HCT116 (cell line): ENCODE results near the gene C9orf85. TPM values are rescaled to one million over a fixed set of nuclear protein-coding genes. Genes with fewer than 3 reads are reported as not detected.

Experiments
- ATAC-seq: fragments of 200-7000 bp; cut with Tn5 transposase; 2 replicates; pipeline ENCODE4 v1.9.1; 2020; ENCODE audit warnings: mild to moderate bottlenecking, moderate library complexity
- BruUV-seq: library from RNA; stranded (reverse); fragments of 400-500 nt; replicated peaks from 2 replicates; lab custom pipeline; 2021; lab: Mats Ljungman, UMichigan
- CTCF ChIA-PET: fragments of 300-600 bp; sonication (Branson Sonifier 250); formaldehyde crosslinking; loops from one replicate; lab custom pipeline; 2021; ENCODE audit warnings: antibody characterized with exemption; lab: Charles Lee
- POLR2A ChIA-PET: fragments of 300-600, 350-600 bp; sonication (Branson Sonifier 250); formaldehyde crosslinking; loops from one replicate; lab custom pipeline; 2021; ENCODE audit warnings: antibody characterized with exemption; lab: Charles Lee
- RAD21 ChIA-PET, 2 experiments: fragments of 300-600 bp; sonication (Branson Sonifier 250); formaldehyde crosslinking; loops; one replicate each; lab custom pipeline; 2023; ENCODE audit warnings: low total read pairs in 2 of 2; ENCODE audit not compliant: uncharacterized antibody in 2 of 2, unreplicated experiment in 2 of 2, low non-redundant PET in 1 of 2; lab: Charles Lee
- DNase-seq: peaks from one replicate; pipeline ENCODE4 v3.0.0-alpha.2; 2010; ENCODE audit warnings: low read depth, low spot score
- H2AFZ ChIP-seq: fragments of 200-600 bp; shearing (Covaris generic), sonication (generic); 2 replicates; pipeline ENCODE4 v1.6.1; 2017; ENCODE audit warnings: low read depth, mixed run types, mixed read lengths, antibody characterized with exemption, low read length; ENCODE audit not compliant: poor library complexity, severe bottlenecking
- H3K27ac ChIP-seq: 2 replicates; pipeline ENCODE4 v1.5.1; 2012; ENCODE audit warnings: low read depth, low read length
- H3K27me3 ChIP-seq: fragments of 200-600 bp; sonication (generic); 2 replicates; pipeline ENCODE4 v1.6.1; 2016; ENCODE audit warnings: mixed run types, low read length, mixed read lengths; ENCODE audit not compliant: insufficient read depth
- H3K36me3 ChIP-seq, 2 experiments: fragments of 200-500 bp in 1 of 2; fragments of 200-600 bp in 1 of 2; sonication (Bioruptor generic) in 1 of 2; sonication (generic) in 1 of 2; 2 replicates each; pipeline versions ENCODE4 v1.5.1 to v1.6.1; 2014 to 2016; ENCODE audit warnings: low read length in 2 of 2, inconsistent platforms in 1 of 2, mixed read lengths in 1 of 2, mixed run types in 1 of 2; ENCODE audit not compliant: insufficient read depth in 2 of 2, control insufficient read depth in 1 of 2
- H3K4me1 ChIP-seq, 2 experiments: fragments of 200-600 bp in 1 of 2; sonication (generic) in 1 of 2; 2 replicates each; pipeline versions ENCODE4 v1.5.1 to v1.6.1; 2012 to 2017; ENCODE audit warnings: low read length in 2 of 2, inconsistent platforms in 1 of 2, mild to moderate bottlenecking in 1 of 2, mixed read lengths in 1 of 2, mixed run types in 1 of 2, moderate library complexity in 1 of 2; ENCODE audit not compliant: insufficient read depth in 2 of 2, control insufficient read depth in 1 of 2
- H3K4me2 ChIP-seq: fragments of 200-600 bp; sonication (generic); 2 replicates; pipeline ENCODE4 v1.6.1; 2017; ENCODE audit warnings: mixed run types, low read length, mixed read lengths
- H3K4me3 ChIP-seq, 2 experiments: fragments of 200-600 bp in 1 of 2; sonication (generic) in 1 of 2; replicated peaks in 1 of 2; 2 replicates each; pipeline ENCODE4 v1.5.1; 2011 to 2016; ENCODE audit warnings: low read length in 2 of 2, control low read depth in 1 of 2, low read depth in 1 of 2, mild to moderate bottlenecking in 1 of 2, mixed read lengths in 1 of 2, mixed run types in 1 of 2
- H3K79me2 ChIP-seq: fragments of 200-600 bp; sonication (generic); 2 replicates; pipeline ENCODE4 v1.6.1; 2017; ENCODE audit warnings: mild to moderate bottlenecking, mixed run types, low read length, moderate library complexity, mixed read lengths; ENCODE audit not compliant: insufficient read depth
- H3K9ac ChIP-seq: fragments of 200-600 bp; sonication (generic); 2 replicates; pipeline ENCODE4 v1.6.1; 2016; ENCODE audit warnings: low read length, mixed read lengths
- H3K9me2 ChIP-seq: fragments of 200-600 bp; sonication (generic), shearing (Covaris generic); 2 replicates; pipeline ENCODE4 v1.6.1; 2017; ENCODE audit warnings: mixed run types, mild to moderate bottlenecking, moderate library complexity; ENCODE audit not compliant: insufficient read depth
- H3K9me3 ChIP-seq, 2 experiments: fragments of 200-500 bp in 1 of 2; fragments of 200-600 bp in 1 of 2; sonication (Bioruptor generic) in 1 of 2; sonication (generic) in 1 of 2; 2 replicates each; pipeline ENCODE4 v1.6.1; 2014 to 2017; ENCODE audit warnings: low read length in 2 of 2, mixed read lengths in 2 of 2, inconsistent platforms in 1 of 2, low read depth in 1 of 2, mild to moderate bottlenecking in 1 of 2, mixed run types in 1 of 2, moderate library complexity in 1 of 2; ENCODE audit not compliant: control insufficient read depth in 1 of 2, insufficient read depth in 1 of 2
- H4K20me1 ChIP-seq: fragments of 200-600 bp; sonication (generic), shearing (Covaris generic); 2 replicates; pipeline ENCODE4 v1.6.1; 2017; ENCODE audit warnings: mixed run types, mild to moderate bottlenecking, moderate library complexity; ENCODE audit not compliant: insufficient read depth
- ATF3 ChIP-seq: IDR thresholded peaks from 2 replicates; pipeline ENCODE4 v1.6.1; 2012
- CBX3 ChIP-seq: IDR thresholded peaks from 2 replicates; pipeline ENCODE4 v1.6.1; 2012; ENCODE audit warnings: low read depth
- CEBPB ChIP-seq: IDR thresholded peaks from 2 replicates; pipeline ENCODE4 v1.6.1; 2012; ENCODE audit warnings: low read depth
- EGR1 ChIP-seq: IDR thresholded peaks from 2 replicates; pipeline ENCODE4 v1.6.1; 2012; ENCODE audit warnings: low read depth
- ELF1 ChIP-seq: IDR thresholded peaks from 2 replicates; pipeline ENCODE4 v1.6.1; 2012; ENCODE audit warnings: low read depth, borderline replicate concordance
- EZH2 ChIP-seq: fragments of 200-600 bp; sonication (generic); IDR thresholded peaks from 2 replicates; pipeline ENCODE4 v1.6.1; 2017; ENCODE audit warnings: antibody characterized with exemption, mixed run types
- FOSL1 ChIP-seq: IDR thresholded peaks from 2 replicates; pipeline ENCODE4 v1.6.1; 2012; ENCODE audit warnings: low read depth
- POLR2AphosphoS5 ChIP-seq: IDR thresholded peaks from 2 replicates; pipeline ENCODE4 v1.6.1; 2011; ENCODE audit warnings: mild to moderate bottlenecking, low read depth, low read length, moderate library complexity
- REST ChIP-seq: IDR thresholded peaks from 2 replicates; pipeline ENCODE4 v1.6.1; 2012; ENCODE audit warnings: low read depth
- SIN3A ChIP-seq: IDR thresholded peaks from 2 replicates; pipeline ENCODE4 v1.6.1; 2012; ENCODE audit warnings: low read depth
- SP1 ChIP-seq: IDR thresholded peaks from 2 replicates; pipeline ENCODE4 v1.6.1; 2012; ENCODE audit warnings: low read depth
- TCF7L2 ChIP-seq: IDR thresholded peaks from 2 replicates; pipeline ENCODE4 v1.7.0; 2011; ENCODE audit warnings: borderline replicate concordance, inconsistent platforms; ENCODE audit not compliant: insufficient read depth, insufficient read length; ENCODE audit errors: extremely low read depth
- YY1 ChIP-seq: IDR thresholded peaks from 2 replicates; pipeline ENCODE4 v1.6.1; 2011; ENCODE audit warnings: low read length, low read depth, moderate library complexity, mild to moderate bottlenecking; ENCODE audit not compliant: insufficient replicate concordance; ENCODE audit errors: extremely low read depth
- ZFX ChIP-seq: fragments of 450-650 bp; IDR thresholded peaks from 2 replicates; pipeline ENCODE4 v1.6.1; 2017
- ZNF274 ChIP-seq: fragments of 200-500 bp; sonication (Bioruptor generic); IDR thresholded peaks from 2 replicates; pipeline ENCODE4 v1.6.1; 2014; ENCODE audit warnings: mild to moderate bottlenecking, low read depth, low read length, inconsistent platforms
- intact Hi-C: fragments of 100-400 bp; cut with micrococcal nuclease; formaldehyde crosslinking; loops from 2 replicates; pipeline ENCODE4 v1.10.0; 2022
- total RNA-seq: library from RNA; stranded (reverse); gene quantifications from one replicate; pipeline ENCODE4 v1.2.1, GENCODE V29; 2021; ENCODE audit not compliant: unreplicated experiment
- TF ChIP-seq, protein P1 (sequence below): IDR thresholded peaks from 2 replicates; pipeline ENCODE4 v1.6.1; 2012

Gene C9orf85
- total RNA-seq, 1 experiment from 2014 or later = 12.4 TPM

DNA sequence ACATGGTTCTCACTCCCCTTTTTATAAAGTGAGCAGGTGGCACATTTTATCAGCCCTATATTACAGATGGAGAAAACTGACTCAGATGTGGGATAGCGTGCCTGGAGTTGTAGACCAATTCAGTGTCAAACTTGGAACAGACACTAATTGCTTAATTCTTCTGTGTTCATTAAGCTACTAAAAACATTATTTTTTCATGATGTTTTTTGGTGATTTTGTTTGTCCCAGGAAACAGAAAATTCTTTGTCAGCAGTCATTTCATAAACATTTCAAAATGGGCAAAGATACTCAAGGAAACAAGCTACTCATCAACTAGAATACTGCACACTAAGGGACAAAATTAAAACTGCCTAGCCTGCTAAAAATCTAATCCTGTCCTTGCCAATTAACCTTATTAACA lies 2.6 kb upstream of the C9orf85 start:
- TF ChIP-seq CBX3 (no peak), YY1 (no peak), FOSL1 (no peak), POLR2AphosphoS5 (no peak), EGR1 (no peak), REST (no peak), ZNF274 (no peak), TCF7L2 (no peak), EZH2 (no peak), ZFX (no peak), ATF3 (no peak), ELF1 (no peak), SIN3A (no peak), CEBPB (no peak), SP1 (no peak)
- TF ChIP-seq, protein P1, sequence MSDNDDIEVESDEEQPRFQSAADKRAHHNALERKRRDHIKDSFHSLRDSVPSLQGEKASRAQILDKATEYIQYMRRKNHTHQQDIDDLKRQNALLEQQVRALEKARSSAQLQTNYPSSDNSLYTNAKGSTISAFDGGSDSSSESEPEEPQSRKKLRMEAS = no peak
- no peak overlapping the region; a peak in 1 of 4 replicates for H3K4me3 ChIP-seq
- no peaks in the 10 kb centered on the region for H3K9me2 ChIP-seq
- no peaks in the 10 kb centered on the region for H3K9me3 ChIP-seq
- H3K36me3 ChIP-seq = no peaks in the 10 kb centered on the region
- H2AFZ ChIP-seq = no peak overlapping the region
- intact Hi-C loops = no loop called here
- ATAC-seq (no peak), DNase-seq (no peak)
- BruUV-seq = no TSS peak
- no peaks in the 10 kb centered on the region for H3K27me3 ChIP-seq
- no peak overlapping the region for H3K27ac ChIP-seq
- peaks cover 5 to 16% of the 10 kb centered on the region in 2 experiments for H3K4me1 ChIP-seq
- peaks cover 90% of the 10 kb centered on the region for H3K79me2 ChIP-seq
- H3K9ac ChIP-seq = 0 out of 2 replicates have a peak overlapping the region, but pooled peaks have one; percentile 82
- peaks cover 19% of the 10 kb centered on the region; the same call in 1 of the 2 replicates for H4K20me1 ChIP-seq
- H3K4me2 ChIP-seq = peak overlapping the region; percentile 77
- ChIA-PET POLR2A (no interaction called here), CTCF (no interaction called here), RAD21 (no interaction called here)
